ENCODE measurements around the gene COL25A1. TPM values are rescaled to one million over a fixed set of nuclear protein-coding genes. Genes with fewer than 3 reads are reported as not detected.

COL25A1 gene
- 0.09 TPM in 1 of 2 replicates, not detected in the other for total RNA-seq

GRCh38 chr4:109302361-109303139, at the start of gene COL25A1:
COL25A1 (minus strand) TSS chr4:109302658.

GRCh38 chr4:108762559-108763225, 539.8 kb downstream of the COL25A1 start, which contains the start of gene ETNPPL:
ETNPPL (minus strand) TSS chr4:108763053; CDS start chr4:108762898, 155 bp downstream.

Other genes with a start within 250 kb of the COL25A1 start
- gene SEC24B, start 131.2 kb upstream of the COL25A1 start, total RNA-seq, result 19.5 and 22.8 TPM in 2 replicates